Measurements from ENCODE around the gene DDX24.

The DDX24 gene

DNA sequence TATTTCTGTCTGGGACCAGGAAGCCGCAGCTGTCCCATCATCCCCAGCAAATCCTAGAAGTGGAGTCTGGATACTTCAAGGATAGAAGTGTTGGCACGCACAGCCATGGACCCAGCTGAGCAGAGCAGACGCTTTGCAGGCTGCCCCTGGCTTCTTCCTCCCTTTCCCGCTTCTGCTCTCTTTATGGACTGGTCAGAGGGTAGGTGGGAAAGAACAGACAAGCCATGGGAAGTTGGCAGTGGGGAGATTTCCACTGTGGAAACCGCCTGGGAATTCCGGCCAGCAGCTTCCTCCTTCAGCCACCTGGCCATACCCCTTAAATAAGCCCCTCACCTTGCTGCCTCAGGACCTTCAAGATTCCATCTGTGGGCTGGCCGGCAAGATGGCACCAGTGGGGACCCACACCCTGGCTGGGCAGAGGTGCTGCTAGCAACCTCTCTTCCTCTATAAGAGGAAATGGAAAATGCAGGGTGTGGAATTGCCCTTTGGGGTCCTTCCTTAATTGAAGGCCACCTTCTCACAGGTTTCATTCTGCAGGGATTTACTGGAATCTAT, 34.2 kb downstream of the DDX24 start:
- peak; percentile 52 for DNase-seq

DNA sequence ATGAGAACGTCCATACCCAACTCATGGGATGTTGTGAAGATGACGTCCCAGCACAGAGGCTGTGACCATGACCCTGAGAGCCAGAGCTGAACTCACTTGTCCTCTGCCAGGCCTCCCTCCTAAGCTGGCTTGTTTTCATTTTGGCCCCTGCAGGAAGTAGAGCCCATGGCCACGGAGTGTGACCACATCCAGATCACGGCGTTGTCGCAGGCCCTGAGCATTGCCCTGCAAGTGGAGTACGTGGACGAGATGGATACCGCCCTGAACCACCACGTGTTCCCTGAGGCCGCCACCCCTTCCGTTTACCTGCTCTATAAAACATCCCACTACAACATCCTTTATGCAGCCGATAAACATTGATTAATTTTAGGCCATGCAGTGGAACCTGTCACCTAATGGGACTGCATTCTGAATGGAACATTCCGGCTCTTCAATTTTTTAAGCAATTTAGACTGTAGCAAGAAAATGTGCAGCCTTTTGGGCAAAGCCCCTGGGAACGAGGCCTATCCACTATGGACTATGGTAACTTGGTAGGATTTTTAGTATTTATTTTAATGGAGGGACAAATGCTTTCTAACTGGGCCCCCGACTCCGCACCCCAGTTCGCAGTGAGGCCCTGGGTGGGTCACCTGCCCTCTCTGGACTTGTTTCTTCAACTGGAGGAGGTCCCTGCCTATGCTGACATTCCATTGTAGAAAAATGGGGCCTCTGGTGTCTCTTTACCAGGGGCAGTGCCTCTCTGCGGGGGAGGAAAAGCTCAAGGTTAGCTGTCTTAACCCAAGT, 35.2 kb downstream of the DDX24 start:
- peak; percentile 60 for DNase-seq

- DNase-seq, result peak; percentile 59
These were observed 35.9 kb downstream of the DDX24 start for GRCh38 chr14:94045101-94045500.

GRCh38 chr14:94044476-94045091, 36.4 kb downstream of the DDX24 start:
- peak; percentile 61 for DNase-seq

GRCh38 chr14:94043756-94044475, 37.1 kb downstream of the DDX24 start:
- DNase-seq, result peak; percentile 49

GRCh38 chr14:94043111-94043755, 37.8 kb downstream of the DDX24 start:
- peak; percentile 60 for DNase-seq

DNA sequence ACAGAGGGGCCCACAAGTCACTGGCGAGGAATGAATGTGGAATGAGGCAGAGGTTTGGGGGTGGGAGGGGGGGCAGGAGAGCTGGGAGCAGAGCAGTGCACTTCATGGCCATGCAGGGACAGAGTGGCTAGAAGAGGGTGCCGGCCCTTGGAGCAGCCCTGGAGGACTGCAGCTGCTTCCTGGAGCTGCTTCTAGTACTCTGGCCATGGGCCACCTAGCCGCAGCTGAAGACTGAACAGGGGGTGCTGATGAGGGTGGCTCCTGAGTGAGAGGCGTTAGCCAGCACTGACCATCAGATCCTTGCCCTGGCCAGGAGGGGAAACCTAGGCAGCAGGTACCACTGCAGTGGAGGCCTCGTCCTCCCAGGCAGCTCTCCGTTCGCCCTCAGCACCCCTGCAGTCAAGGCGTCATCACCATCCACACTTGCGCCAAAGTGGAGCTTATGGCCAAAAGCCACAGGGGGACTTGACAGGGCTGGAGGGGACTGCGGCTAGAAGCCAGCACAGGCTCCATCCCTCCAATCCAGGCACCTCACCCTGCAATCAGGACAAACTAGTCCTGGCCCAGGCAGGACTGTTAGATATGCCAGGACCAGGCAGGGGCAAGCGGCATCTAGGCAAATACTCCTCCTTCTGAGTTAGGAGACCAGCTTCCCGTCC, 38.4 kb downstream of the DDX24 start:
- no peak for DNase-seq

GRCh38 chr14:94041551-94042346, 39.3 kb downstream of the DDX24 start:
- DNase-seq, result no peak

GRCh38 chr14:94040796-94041195, 40.2 kb downstream of the DDX24 start:
- DNase-seq, result no peak

- no peak for DNase-seq
These were observed 40.8 kb downstream of the DDX24 start for GRCh38 chr14:94040247-94040646.

DNA sequence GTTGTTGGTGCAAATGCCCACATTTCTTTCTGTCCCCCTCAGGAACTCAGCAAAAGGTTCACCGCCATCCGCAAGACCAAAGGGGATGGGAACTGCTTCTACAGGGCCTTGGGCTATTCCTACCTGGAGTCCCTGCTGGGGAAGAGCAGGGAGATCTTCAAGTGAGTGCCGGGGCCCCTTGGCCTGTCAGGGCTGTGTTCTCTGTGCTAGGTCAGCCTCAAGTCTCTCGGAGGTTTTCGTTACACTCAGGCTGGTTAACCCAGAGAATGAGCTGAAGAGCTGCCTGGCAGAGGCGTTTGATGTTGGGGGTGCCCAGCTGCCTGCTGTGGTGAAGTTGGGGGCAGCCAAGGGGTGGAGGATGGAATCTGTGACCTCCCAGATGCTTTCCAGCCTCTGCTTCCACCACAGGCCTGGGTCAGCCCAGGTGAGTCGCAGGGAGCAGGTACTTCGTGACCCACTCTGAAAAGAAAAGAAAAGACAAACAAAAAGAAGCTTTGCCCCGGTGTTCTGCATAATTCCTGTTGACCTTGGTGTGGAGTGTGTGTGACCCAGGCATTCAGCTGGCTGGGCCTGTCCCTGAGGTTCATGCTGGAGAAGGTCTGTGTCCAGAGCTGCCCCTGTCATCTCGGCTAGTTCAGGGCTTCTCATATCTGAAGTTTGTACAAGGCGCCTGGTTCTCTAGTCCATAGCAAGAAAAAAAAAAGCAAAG, 41.9 kb downstream of the DDX24 start:
- no peak for DNase-seq

DNA sequence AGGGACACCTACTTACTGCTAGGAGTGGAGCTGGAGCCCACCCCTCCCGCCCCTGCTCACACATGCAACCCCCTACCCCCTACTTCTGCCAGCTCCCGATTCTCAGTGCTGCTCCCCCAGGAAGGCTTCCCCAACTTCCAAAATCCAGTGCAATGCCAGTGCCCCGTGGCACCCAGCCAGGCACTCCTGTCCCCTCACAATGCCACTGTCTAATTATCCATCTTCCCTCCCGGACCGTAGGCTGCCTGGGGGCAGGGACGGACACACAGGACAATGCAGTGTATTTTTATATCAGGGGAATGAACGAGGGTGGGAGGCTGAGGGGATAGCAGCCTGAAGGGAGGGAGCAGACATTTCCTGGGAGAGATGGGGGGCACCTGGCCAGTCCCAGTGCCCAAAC, 42.5 kb downstream of the DDX24 start:
- DNase-seq, result no peak

- DNase-seq, result no peak
These were observed 43.0 kb downstream of the DDX24 start for GRCh38 chr14:94037954-94038353.

GRCh38 chr14:94036313-94037167, 44.5 kb downstream of the DDX24 start:
- peak; percentile 91 for DNase-seq

DNA sequence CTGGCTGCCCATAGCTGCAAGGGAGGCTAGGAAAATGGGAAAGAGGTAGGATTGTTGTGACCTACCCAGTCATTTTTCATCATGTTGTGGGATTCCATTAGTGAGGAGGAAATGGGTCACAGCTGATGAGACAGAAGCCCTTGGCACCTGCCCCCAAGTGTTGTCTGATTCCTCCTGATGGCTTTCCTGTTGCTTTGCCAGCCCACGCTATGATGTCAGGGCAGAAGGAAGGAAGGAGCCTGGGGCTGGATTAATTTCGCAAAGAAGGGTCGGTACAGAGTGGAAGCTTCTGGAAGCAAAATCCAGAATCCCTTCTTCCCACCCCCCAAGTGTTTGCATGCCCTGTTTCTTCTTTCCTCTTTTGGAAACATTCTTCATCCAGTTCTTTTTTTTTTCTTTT, 46.1 kb downstream of the DDX24 start:
- DNase-seq, result no peak

DNA sequence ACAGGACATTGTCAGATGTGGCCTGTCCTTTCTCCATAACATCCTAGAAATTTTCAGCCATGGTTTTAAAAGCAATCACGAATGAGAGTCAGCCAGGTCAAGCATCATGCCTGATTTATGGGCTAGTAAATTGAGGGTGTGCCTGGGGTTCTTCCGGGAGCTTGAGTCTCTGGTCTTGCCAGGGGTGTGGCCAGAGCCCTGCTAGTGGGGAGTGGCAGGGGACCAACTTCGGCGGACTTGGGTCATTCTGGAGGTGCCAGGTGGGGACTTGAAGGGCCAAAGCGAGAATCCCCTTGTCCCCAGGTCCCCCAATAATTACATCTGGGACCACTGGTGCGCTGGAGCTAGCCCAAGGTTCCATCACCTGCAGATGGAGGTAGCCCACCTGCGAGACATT, 49.1 kb downstream of the DDX24 start:
- no peak for DNase-seq

- no peak for DNase-seq
These were observed 49.7 kb downstream of the DDX24 start for GRCh38 chr14:94031161-94031882.

DNA sequence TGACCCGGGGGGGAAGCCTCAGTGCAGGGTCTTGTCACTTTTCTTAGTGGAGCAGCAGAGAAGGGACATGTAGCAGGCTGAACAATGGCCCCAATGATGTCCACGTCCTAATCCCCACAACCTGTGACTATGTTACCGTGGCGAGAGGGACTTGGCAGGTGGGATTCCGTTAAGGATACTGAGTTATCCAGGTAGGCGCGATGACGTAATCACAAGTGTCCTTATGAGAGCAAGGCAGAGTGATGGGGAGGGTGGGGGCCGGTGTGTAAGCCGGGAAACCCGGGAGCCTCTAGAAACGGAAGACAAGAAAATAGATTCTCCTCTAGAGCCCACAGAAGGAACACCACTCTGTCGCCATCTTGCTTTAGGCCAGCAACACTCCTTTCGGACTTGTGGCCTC, 50.4 kb downstream of the DDX24 start:
- no peak for DNase-seq

GRCh38 chr14:94029671-94030203, 51.3 kb downstream of the DDX24 start:
- no peak for DNase-seq

Measured in activated effector memory CD4-positive, alpha-beta T cell treated with anti-CD3 and anti-CD28 coated beads, Interleukin-2, amount 50 U/mL, for 16 hours (primary cell).